SK-N-SH (cell line): Measurements from ENCODE around the gene BMAL1. TPM values are rescaled to one million over a fixed set of nuclear protein-coding genes. Genes with fewer than 3 reads are reported as not detected.

Source experiments
- CTCF ChIA-PET: fragments of 300-600, 350-600 bp; formaldehyde crosslinking; extraction: SDS; loops from one replicate; lab custom pipeline; 2021; lab: Yijun Ruan, JAX
- POLR2A ChIA-PET: fragments of 350-600 bp; sonication (Branson Sonifier 250); formaldehyde crosslinking; extraction: SDS; loops from one replicate; lab custom pipeline; 2020; ENCODE audit warnings: antibody characterized with exemption, inconsistent platforms; lab: Yijun Ruan, JAX
- DNase-seq: peaks from one replicate; pipeline ENCODE4 v3.0.0; 2012
- H2AFZ ChIP-seq: fragments of 200-600 bp; sonication (generic); 2 replicates; pipeline ENCODE4 v1.8.1; 2016; ENCODE audit warnings: antibody characterized with exemption, mild to moderate bottlenecking, low read depth
- H3F3A ChIP-seq: fragments of 200-600 bp; sonication (generic); replicated peaks from 2 replicates; pipeline ENCODE3; 2016; ENCODE audit warnings: antibody characterized with exemption, mild to moderate bottlenecking; ENCODE audit not compliant: insufficient read depth
- H3K27ac ChIP-seq, 2 experiments: fragments of 200-500 bp in 1 of 2; fragments of 200-600 bp in 1 of 2; sonication (Bioruptor generic) in 1 of 2; sonication (generic), shearing (Covaris generic) in 1 of 2; 2 replicates each; pipeline versions ENCODE4 v1.5.1 to v1.6.1; 2014 to 2016; ENCODE audit warnings: low read depth in 2 of 2, inconsistent platforms in 1 of 2, low read length in 1 of 2, mild to moderate bottlenecking in 1 of 2, mixed read lengths in 1 of 2
- H3K27me3 ChIP-seq: fragments of 200-600 bp; sonication (generic), shearing (Covaris generic); 2 replicates; pipeline ENCODE4 v1.6.1; 2016; ENCODE audit warnings: mixed run types; ENCODE audit not compliant: insufficient read depth
- H3K36me3 ChIP-seq, 2 experiments: fragments of 200-500 bp in 1 of 2; fragments of 200-600 bp in 1 of 2; sonication (Bioruptor generic) in 1 of 2; sonication (generic) in 1 of 2; replicated peaks in 1 of 2; 2 replicates each; pipeline versions ENCODE3 to v1.5.1; 2014 to 2016; ENCODE audit warnings: low read length in 1 of 2, mild to moderate bottlenecking in 1 of 2; ENCODE audit not compliant: insufficient read depth in 2 of 2, control insufficient read depth in 1 of 2
- H3K4me1 ChIP-seq, 2 experiments: fragments of 200-500 bp in 1 of 2; fragments of 200-600 bp in 1 of 2; sonication (Bioruptor generic) in 1 of 2; sonication (generic), shearing (Covaris generic) in 1 of 2; 2 replicates each; pipeline versions ENCODE4 v1.5.1 to v1.6.1; 2014 to 2016; ENCODE audit warnings: low read depth in 1 of 2, low read length in 1 of 2, mixed run types in 1 of 2; ENCODE audit not compliant: insufficient read depth in 2 of 2, control insufficient read depth in 1 of 2
- H3K4me2 ChIP-seq: fragments of 200-600 bp; sonication (generic), shearing (Covaris generic); 2 replicates; pipeline ENCODE4 v1.6.1; 2017; ENCODE audit warnings: mixed run types
- H3K4me3 ChIP-seq, 2 experiments: fragments of 200-500 bp in 1 of 2; fragments of 200-600 bp in 1 of 2; sonication (Bioruptor generic) in 1 of 2; sonication (generic), shearing (Covaris generic) in 1 of 2; 2 replicates each; pipeline versions ENCODE4 v1.5.1 to v1.8.1; 2014 to 2016; ENCODE audit warnings: low read depth in 2 of 2, inconsistent platforms in 1 of 2, low read length in 1 of 2, mild to moderate bottlenecking in 1 of 2, mixed read lengths in 1 of 2, moderate library complexity in 1 of 2
- H3K79me2 ChIP-seq: fragments of 200-600 bp; sonication (generic); 2 replicates; pipeline ENCODE4 v1.8.1; 2017; ENCODE audit warnings: mild to moderate bottlenecking; ENCODE audit not compliant: insufficient read depth
- H3K9ac ChIP-seq: fragments of 200-600 bp; sonication (generic); 2 replicates; pipeline ENCODE4 v1.6.1; 2017; ENCODE audit warnings: mixed run types
- H3K9me2 ChIP-seq: fragments of 200-600 bp; sonication (generic); 2 replicates; pipeline ENCODE4 v1.6.1; 2017; ENCODE audit warnings: mixed run types
- H3K9me3 ChIP-seq: fragments of 200-600 bp; sonication (generic); 2 replicates; pipeline ENCODE4 v1.6.1; 2017; ENCODE audit warnings: mixed run types, mild to moderate bottlenecking, moderate library complexity
- H4K20me1 ChIP-seq: fragments of 200-600 bp; sonication (generic); 2 replicates; pipeline ENCODE4 v1.6.1; 2017; ENCODE audit warnings: mild to moderate bottlenecking, mixed run types; ENCODE audit not compliant: insufficient read depth
- CHD2 ChIP-seq: fragments of 150-350 bp; IDR thresholded peaks from 2 replicates; pipeline ENCODE4 v1.6.1; 2018; ENCODE audit warnings: low read length; ENCODE audit not compliant: partially characterized antibody
- ELF1 ChIP-seq: IDR thresholded peaks from 2 replicates; pipeline ENCODE4 v1.4.0; 2012
- EZH2phosphoT487 ChIP-seq: fragments of 200-600 bp; sonication (generic); IDR thresholded peaks from 2 replicates; pipeline ENCODE4 v1.6.1; 2017; ENCODE audit warnings: low read depth, mixed run types, mild to moderate bottlenecking, antibody characterized with exemption, moderate library complexity, borderline replicate concordance
- FOXJ3 ChIP-seq: sonication (generic); formaldehyde crosslinking; IDR thresholded peaks from 2 replicates; pipeline ENCODE4 v1.5.1; 2020; ENCODE audit warnings: mild to moderate bottlenecking, missing genetic modification reagents
- GABPA ChIP-seq: IDR thresholded peaks from 2 replicates; pipeline ENCODE4 v1.4.0; 2012; ENCODE audit warnings: low read depth, mild to moderate bottlenecking
- JUND ChIP-seq: IDR thresholded peaks from 2 replicates; pipeline ENCODE4 v1.4.0; 2012
- PBX3 ChIP-seq: IDR thresholded peaks from 2 replicates; pipeline ENCODE4; 2012
- TAF1 ChIP-seq: IDR thresholded peaks from 2 replicates; pipeline ENCODE4 v1.6.1; 2012; ENCODE audit warnings: low read depth, mild to moderate bottlenecking, low read length, moderate library complexity, borderline replicate concordance
- WGBS: methylation state at CpG from one replicate; pipeline ENCODE4 v1.1.6; 2017; ENCODE audit warnings: low lambda C conversion rate; 5-methylcytosine and 5-hydroxymethylcytosine counted together
- polyA plus RNA-seq, 3 experiments: library from polyadenylated mRNA; depleted of rRNA; stranded (reverse); fragments of >200 nt; gene quantifications; 2 replicates each; pipeline ENCODE4 v1.2.3, GENCODE V29; 2012

The BMAL1 gene
- polyA plus RNA-seq, 1 of the 3 experiments (the other 2 are of a cell fraction) = 6.5 TPM

- Histone ChIP-seq H4K20me1 (no peaks in the 10 kb centered on the region), H3K4me1 (peaks cover 13 to 55% of the 10 kb centered on the region in 2 experiments), H3K79me2 (peaks cover 17% of the 10 kb centered on the region; the same call in 1 of the 2 replicates), H3K36me3 (no peaks in the 10 kb centered on the region), H3K4me3 (no peak overlapping the region), H3K27me3 (no peaks in the 10 kb centered on the region), H3K9ac (no peak overlapping the region), H3F3A (peaks cover 19% of the 10 kb centered on the region), H3K9me3 (no peaks in the 10 kb centered on the region), H3K27ac (no peak overlapping the region), H3K4me2 (no peak overlapping the region), H2AFZ (no peak overlapping the region), H3K9me2 (no peaks in the 10 kb centered on the region)
- CTCF ChIA-PET = interaction anchor here (3.4 to 10.7 kb wide), 6 partner anchors 10 to 125 kb away, joined by 20 to 177 read pairs (median 37); no protein-coding TSS in a partner anchor
- WGBS = 71% methylated on average over 7 of the region's 7 CpGs
- POLR2A ChIA-PET = no interaction called here
- TF ChIP-seq JUND = no peak
- TF ChIP-seq TAF1 = no peak
- TF ChIP-seq PBX3 = no peak
- no peak for TF ChIP-seq GABPA
- DNase-seq = no peak
These were observed 55.9 kb downstream of the BMAL1 start for GRCh38 chr11:13333456-13333957.

- TF ChIP-seq CHD2 = no peak
- TF ChIP-seq ELF1 = no peak
- no peak for TF ChIP-seq FOXJ3 (CRISPR knock-in tag)
- TF ChIP-seq EZH2phosphoT487 = no peak
- no peak for TF ChIP-seq PBX3
- no peak for DNase-seq
- H3K27me3 ChIP-seq = no peaks in the 10 kb centered on the region
These were observed 56.6 kb downstream of the BMAL1 start for GRCh38 chr11:13334034-13334786.

More at GRCh38 chr11:13334034-13334786, 56.6 kb downstream of the BMAL1 start:
- peaks cover 19 to 54% of the 10 kb centered on the region in 2 experiments for H3K4me1 ChIP-seq
- H3K4me3 ChIP-seq = no peak overlapping the region
- H3K9me2 ChIP-seq = no peaks in the 10 kb centered on the region
- H3F3A ChIP-seq = peaks cover 23% of the 10 kb centered on the region
- no peak overlapping the region; a peak in 1 of 4 replicates for H3K27ac ChIP-seq
- H3K79me2 ChIP-seq = peaks cover 17% of the 10 kb centered on the region; the same call in 1 of the 2 replicates
- H3K36me3 ChIP-seq = no peaks in the 10 kb centered on the region
- H4K20me1 ChIP-seq = no peaks in the 10 kb centered on the region
- no peaks in the 10 kb centered on the region for H3K9me3 ChIP-seq
- 81% methylated on average over 6 of the region's 6 CpGs for WGBS
- no peak overlapping the region for H3K9ac ChIP-seq
- no peak overlapping the region for H3K4me2 ChIP-seq
- POLR2A ChIA-PET = no interaction called here
- no peak overlapping the region for H2AFZ ChIP-seq
- CTCF ChIA-PET = interaction anchor here (0.6 to 10.7 kb wide), 22 partner anchors 8 to 1078 kb away, joined by 3 to 177 read pairs (median 10); partner anchors contain the start of gene BTBD10
